ENCODE data around the gene TLCD3B. TPM values are rescaled to one million over a fixed set of nuclear protein-coding genes. Genes with fewer than 3 reads are reported as not detected.

TLCD3B gene, protein sequence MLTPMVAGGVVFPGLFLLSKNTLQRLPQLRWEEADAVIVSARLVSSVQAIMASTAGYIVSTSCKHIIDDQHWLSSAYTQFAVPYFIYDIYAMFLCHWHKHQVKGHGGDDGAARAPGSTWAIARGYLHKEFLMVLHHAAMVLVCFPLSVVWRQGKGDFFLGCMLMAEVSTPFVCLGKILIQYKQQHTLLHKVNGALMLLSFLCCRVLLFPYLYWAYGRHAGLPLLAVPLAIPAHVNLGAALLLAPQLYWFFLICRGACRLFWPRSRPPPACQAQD
- total RNA-seq (2022; extraction: Qiagen RNA extraction) = 0.22 to 0.39 TPM (median 0.26 TPM) in 5 replicates

GRCh38 chr16:30030841-30031413 is at the start of gene TLCD3B:
Gene TLCD3B, minus strand, starts transcription at chr16:30031271. Its CDS starts 744 bp downstream, at chr16:30030527.

DNA sequence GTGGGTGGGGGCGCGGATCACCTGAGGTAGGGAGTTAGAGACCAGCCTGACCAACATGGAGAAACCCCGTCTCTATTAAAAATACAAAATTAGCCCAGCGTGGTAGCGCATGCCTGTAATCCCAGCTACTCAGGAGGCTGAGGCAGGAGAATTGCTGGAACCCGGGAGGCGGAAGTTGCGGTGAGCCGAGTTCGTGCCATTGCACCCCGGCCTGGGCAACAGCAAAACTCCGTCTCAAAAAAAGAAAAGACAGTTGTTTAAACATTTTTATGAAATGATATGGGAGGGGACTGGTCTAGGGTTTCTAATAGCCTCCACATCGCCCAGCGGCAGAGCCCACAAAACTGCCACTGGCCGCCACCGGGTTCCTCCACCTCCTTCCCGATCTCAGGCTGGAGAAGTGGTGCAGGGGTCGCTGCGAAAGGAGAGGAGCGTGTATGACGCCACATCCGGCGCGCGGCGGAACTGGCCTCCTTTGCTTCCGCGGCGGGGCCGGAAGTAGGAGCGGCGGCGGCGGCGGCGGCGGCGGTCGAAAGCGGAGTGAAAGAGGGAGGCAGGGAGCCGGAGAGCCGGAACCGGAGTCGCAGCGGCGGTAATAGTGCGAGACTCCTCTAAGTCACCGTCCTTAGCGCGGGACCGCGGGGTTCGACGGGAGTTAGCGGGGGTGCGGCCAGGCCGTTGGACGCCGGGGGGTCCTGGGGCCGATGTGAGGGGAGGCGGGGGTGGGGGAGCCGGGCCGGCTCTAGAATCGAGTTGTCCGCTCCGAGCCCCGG is 44.6 kb upstream of the TLCD3B start, which contains the start of gene PPP4C:
TSS of gene PPP4C (plus strand) at position 492 of the 773 bp plus-strand sequence. CDS start 384 bp downstream, outside the sequence.

DNA sequence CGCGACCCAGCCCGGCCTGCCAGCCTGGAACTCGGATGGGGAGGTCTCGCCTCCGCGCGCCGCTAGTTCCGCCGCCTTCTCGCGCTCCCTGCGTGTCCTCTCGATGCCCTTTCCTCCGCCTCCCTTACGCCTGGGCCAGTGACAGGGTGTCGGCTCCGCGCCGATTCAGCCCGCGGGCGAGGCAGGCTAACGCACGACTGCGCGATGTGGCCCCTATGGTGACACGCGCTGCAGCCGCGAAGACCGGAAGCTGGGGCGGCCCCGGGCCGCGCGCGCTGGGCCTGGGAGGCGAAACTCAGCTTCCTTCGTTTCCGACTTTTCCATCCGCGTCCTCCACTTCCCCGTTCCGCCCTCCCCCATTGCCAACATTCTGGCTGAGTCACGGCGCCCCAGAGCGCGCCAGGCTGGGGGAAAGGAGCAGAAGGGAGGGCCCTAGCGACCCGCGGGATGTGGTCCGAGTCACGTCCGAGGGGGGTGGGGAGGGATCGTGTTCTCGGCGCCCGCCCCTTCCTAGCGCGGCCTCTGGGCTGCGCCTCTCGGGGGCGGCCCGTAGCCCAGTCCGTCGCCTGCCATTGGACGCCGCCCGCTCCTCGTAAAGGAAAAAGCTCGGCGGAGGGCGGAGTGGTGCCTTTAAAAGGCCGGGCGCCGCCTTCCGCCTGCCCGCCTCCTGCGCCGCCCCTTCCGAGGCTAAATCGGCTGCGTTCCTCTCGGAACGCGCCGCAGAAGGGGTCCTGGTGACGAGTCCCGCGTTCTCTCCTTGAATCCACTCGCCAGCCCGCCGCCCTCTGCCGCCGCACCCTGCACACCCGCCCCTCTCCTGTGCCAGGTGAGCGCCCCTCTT is 34.3 kb upstream of the TLCD3B start, which contains the start of gene ALDOA:
TSS of gene ALDOA (plus strand) at position 659 of the 841 bp plus-strand sequence. CDS start 1,138 bp downstream, outside the sequence.

DNA sequence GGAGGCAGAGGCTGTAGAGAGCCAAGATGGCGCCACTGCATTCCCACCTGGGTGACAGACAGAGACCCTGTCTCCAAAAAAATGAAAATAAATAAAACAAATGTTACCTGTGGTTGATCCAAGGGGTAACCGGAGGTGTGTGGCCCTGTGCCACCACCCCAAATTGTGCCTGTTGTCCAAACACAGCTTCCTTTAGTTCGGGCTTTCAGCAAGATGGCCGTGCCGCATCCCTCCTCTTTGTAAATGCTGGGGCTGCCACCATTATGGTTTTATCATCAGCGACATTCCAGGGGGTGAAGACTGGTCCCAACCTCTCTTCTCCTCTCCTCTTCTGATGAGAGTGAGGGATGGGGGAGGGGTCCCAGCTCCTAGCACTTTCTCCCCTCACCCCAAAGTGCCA is 8.2 kb downstream of the TLCD3B start, which contains the start of gene C16orf92:
TSS of gene C16orf92 (plus strand) at position 312 of the 400 bp plus-strand sequence. CDS start 143 bp downstream, outside the sequence.

DNA sequence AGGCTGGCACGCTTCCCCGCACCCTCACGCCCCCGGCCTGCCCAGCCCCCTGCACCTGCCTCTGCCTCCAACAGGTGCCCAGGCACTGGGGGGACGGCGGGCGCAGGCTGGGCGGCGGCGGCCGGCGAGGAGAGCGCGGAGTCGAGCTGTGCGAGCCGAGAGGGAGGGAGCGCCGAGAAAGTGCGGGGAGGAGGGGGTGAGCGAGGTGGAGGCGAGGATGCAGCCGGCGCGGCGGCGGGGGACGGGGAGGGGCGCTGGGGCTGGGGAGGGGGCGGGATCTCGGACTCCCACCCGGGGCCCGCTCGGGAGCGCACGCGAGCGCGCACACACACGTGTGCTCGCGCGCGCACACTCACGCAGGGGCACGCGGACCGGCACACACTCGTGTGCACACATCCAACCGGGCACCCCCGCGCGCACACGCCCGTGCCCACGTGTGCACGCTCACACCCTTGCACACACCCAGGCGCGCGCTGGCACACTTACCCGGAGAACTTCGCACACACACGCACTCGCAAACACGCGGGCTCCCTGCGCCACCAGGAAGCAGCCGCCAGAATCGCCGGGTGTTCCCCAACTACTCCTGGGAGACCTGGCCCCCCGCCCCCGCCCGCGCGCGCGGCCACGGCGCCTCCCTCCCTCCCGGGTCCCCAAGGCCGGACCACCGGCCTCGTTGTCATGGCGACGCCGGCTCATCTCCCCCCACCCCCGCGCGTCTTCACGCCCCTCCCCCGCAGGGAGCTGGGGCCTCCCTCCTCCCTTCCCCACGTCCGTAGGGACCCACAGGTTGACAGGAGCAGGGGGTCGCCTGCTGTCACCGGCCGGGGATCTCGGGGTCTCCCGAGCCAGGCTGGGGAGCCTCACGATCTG is 20.0 kb downstream of the TLCD3B start, which contains the start of gene DOC2A:
TSS of gene DOC2A (minus strand) at position 184 of the 870 bp plus-strand sequence. CDS start 805 bp downstream, outside the sequence.

GRCh38 chr16:29995911-29996765 is 34.9 kb downstream of the TLCD3B start, which contains the start of gene INO80E:
Gene INO80E, plus strand, starts transcription at chr16:29996241. Its CDS starts 70 bp downstream, at chr16:29996311.

GRCh38 chr16:29995324-29995910 is 35.7 kb downstream of the TLCD3B start, which contains the start of gene HIRIP3:
Gene HIRIP3, minus strand, starts transcription at chr16:29995617. Its CDS starts 12 bp downstream, at chr16:29995605.

Other genes with a start within 250 kb of the TLCD3B start
- gene KIF22, start 240.5 kb downstream of the TLCD3B start, total RNA-seq (2022; extraction: Qiagen RNA extraction) = 79.8 to 94.5 TPM (median 88.2 TPM) in 5 replicates
- gene MAZ, start 224.7 kb downstream of the TLCD3B start, total RNA-seq (2022; extraction: Qiagen RNA extraction) = 147 to 170 TPM (median 158 TPM) in 5 replicates
- 0.27 to 0.38 TPM (median 0.32 TPM) in 5 replicates for gene PRRT2, start 219.1 kb downstream of the TLCD3B start, total RNA-seq (2022; extraction: Qiagen RNA extraction)
- 38.1 to 43.0 TPM (median 41.2 TPM) in 5 replicates for gene PAGR1, start 215.1 kb downstream of the TLCD3B start, total RNA-seq (2022; extraction: Qiagen RNA extraction)
- gene MVP, start 210.8 kb downstream of the TLCD3B start, total RNA-seq (2022; extraction: Qiagen RNA extraction) = 125 to 150 TPM (median 142 TPM) in 5 replicates
- gene CDIPT, start 168.0 kb downstream of the TLCD3B start, total RNA-seq (2022; extraction: Qiagen RNA extraction) = 61.3 to 95.2 TPM (median 91.3 TPM) in 5 replicates
- 16.9 to 23.4 TPM (median 21.0 TPM) in 5 replicates for gene SEZ6L2, start 131.7 kb downstream of the TLCD3B start, total RNA-seq (2022; extraction: Qiagen RNA extraction)
- gene ASPHD1, start 130.8 kb downstream of the TLCD3B start, total RNA-seq (2022; extraction: Qiagen RNA extraction) = 14.6 to 28.2 TPM (median 22.7 TPM) in 5 replicates
- gene KCTD13, start 105.0 kb downstream of the TLCD3B start, total RNA-seq (2022; extraction: Qiagen RNA extraction) = 10.2 to 16.4 TPM (median 14.5 TPM) in 5 replicates
- 82.6 to 101 TPM (median 99.1 TPM) in 5 replicates for gene TMEM219, start 69.2 kb downstream of the TLCD3B start, total RNA-seq (2022; extraction: Qiagen RNA extraction)
- gene TAOK2, start 57.4 kb downstream of the TLCD3B start, total RNA-seq (2022; extraction: Qiagen RNA extraction) = 25.2 to 31.2 TPM (median 30.1 TPM) in 5 replicates
- 14.6 to 18.0 TPM (median 15.5 TPM) in 5 replicates for gene HIRIP3, start 35.7 kb downstream of the TLCD3B start, total RNA-seq (2022; extraction: Qiagen RNA extraction)
- 99.1 to 113 TPM (median 102 TPM) in 5 replicates for gene INO80E, start 35.0 kb downstream of the TLCD3B start, total RNA-seq (2022; extraction: Qiagen RNA extraction)
- gene DOC2A, start 20.2 kb downstream of the TLCD3B start, total RNA-seq (2022; extraction: Qiagen RNA extraction) = 1.3 to 1.9 TPM (median 1.8 TPM) in 5 replicates
- not detected in 5 replicates for gene C16orf92, start 8.1 kb downstream of the TLCD3B start, total RNA-seq (2022; extraction: Qiagen RNA extraction)
- 1,572 to 1,866 TPM (median 1,761 TPM) in 5 replicates for gene ALDOA, start 34.5 kb upstream of the TLCD3B start, total RNA-seq (2022; extraction: Qiagen RNA extraction)
- gene PPP4C, start 44.7 kb upstream of the TLCD3B start, total RNA-seq (2022; extraction: Qiagen RNA extraction) = 135 to 153 TPM (median 146 TPM) in 5 replicates
- gene TBX6, start 60.7 kb upstream of the TLCD3B start, total RNA-seq (2022; extraction: Qiagen RNA extraction) = 0.14 to 0.31 TPM (median 0.30 TPM) in 5 replicates
- 4.3 to 9.4 TPM (median 8.6 TPM) in 5 replicates for gene YPEL3, start 64.9 kb upstream of the TLCD3B start, total RNA-seq (2022; extraction: Qiagen RNA extraction)
- 0.61 to 1.6 TPM (median 1.0 TPM) in 5 replicates for gene GDPD3, start 82.3 kb upstream of the TLCD3B start, total RNA-seq (2022; extraction: Qiagen RNA extraction)
- 30.6 to 36.7 TPM (median 34.4 TPM) in 5 replicates for gene MAPK3, start 91.9 kb upstream of the TLCD3B start, total RNA-seq (2022; extraction: Qiagen RNA extraction)
- 1.9 to 2.9 TPM (median 2.0 TPM) in 5 replicates for gene CORO1A, start 152.3 kb upstream of the TLCD3B start, total RNA-seq (2022; extraction: Qiagen RNA extraction)
- gene BOLA2B, start 162.4 kb upstream of the TLCD3B start, total RNA-seq (2022; extraction: Qiagen RNA extraction) = 116 to 229 TPM (median 187 TPM) in 5 replicates
- 13.0 to 20.0 TPM (median 16.4 TPM) in 5 replicates for gene SLX1A, start 162.6 kb upstream of the TLCD3B start, total RNA-seq (2022; extraction: Qiagen RNA extraction)
- gene SULT1A3, start 168.0 kb upstream of the TLCD3B start, total RNA-seq (2022; extraction: Qiagen RNA extraction) = 4.3 to 8.0 TPM (median 5.8 TPM) in 5 replicates
- 1.8 to 3.6 TPM (median 2.4 TPM) in 5 replicates for gene NPIPB13, start 217.2 kb upstream of the TLCD3B start, total RNA-seq (2022; extraction: Qiagen RNA extraction)